ENCODE results near the gene HAUS2. TPM values are rescaled to one million over a fixed set of nuclear protein-coding genes. Genes with fewer than 3 reads are reported as not detected.
"Not testable (repeated sequence)": the region's sequence is repeated elsewhere in the genome, so short reads cannot be mapped to it uniquely, and the experiment has no call there.

Gene HAUS2
- total and polyA plus RNA-seq, 4 donors, result 7.3 to 21.9 (median 15.3) TPM

- WGBS, 2 donors, result 9 to 11% methylated on average over 4 of the region's 4 CpGs
- DNase-seq (no peak), ATAC-seq (ENCODE audit: low FRiP score) (no peak)
- no peak overlapping the region for H3K4me3 ChIP-seq (ENCODE audit: low read length in 2 of 2)
- no peaks in the 10 kb centered on the region for H3K36me3 ChIP-seq (ENCODE audit: control insufficient read depth in 1 of 2, insufficient read depth in 2 of 2, low read length in 1 of 2)
- peaks cover 5 to 17% of the 10 kb centered on the region in 2 donors for H3K4me1 ChIP-seq (ENCODE audit: control insufficient read depth in 1 of 2, insufficient read depth in 2 of 2, low read length in 2 of 2)
- intact Hi-C loops (cut with DNase I), result no loop called here
- no peaks in the 10 kb centered on the region for H3K9me3 ChIP-seq (ENCODE audit: control insufficient read depth, low read length)
- H3K27me3 ChIP-seq (ENCODE audit: control insufficient read depth in 1 of 2, insufficient read depth in 2 of 2, low read length in 1 of 2), result no peaks in the 10 kb centered on the region
- no peak overlapping the region for H3K27ac ChIP-seq (ENCODE audit: low read depth in 1 of 2, low read length in 2 of 2)
Observed at GRCh38 chr15:42595626-42596240, 47.1 kb downstream of the HAUS2 start.

GRCh38 chr15:42601316-42601715 lies 52.7 kb downstream of the HAUS2 start:
- DNase-seq; H3K27ac ChIP-seq (ENCODE audit: low read depth in 1 of 2, low read length in 2 of 2); H3K9me3 ChIP-seq (ENCODE audit: control insufficient read depth, low read length); intact Hi-C loops (cut with DNase I); H3K4me3 ChIP-seq (ENCODE audit: low read length in 2 of 2); H3K27me3 ChIP-seq (ENCODE audit: control insufficient read depth in 1 of 2, insufficient read depth in 2 of 2, low read length in 1 of 2); ATAC-seq (ENCODE audit: low FRiP score); H3K36me3 ChIP-seq (ENCODE audit: control insufficient read depth in 1 of 2, insufficient read depth in 2 of 2, low read length in 1 of 2): not testable (repeated sequence)
- WGBS, 2 donors, result 93 to 94% methylated on average over 23 to 30 of the region's 30 CpGs
- peaks cover 10 to 13% of the 10 kb centered on the region in 2 donors for H3K4me1 ChIP-seq (ENCODE audit: control insufficient read depth in 1 of 2, insufficient read depth in 2 of 2, low read length in 2 of 2)

- 90% methylated on average over 3 of the region's 3 CpGs for WGBS, 2 donors
- intact Hi-C loops (cut with DNase I), result no loop called here
- Histone ChIP-seq H3K27me3 (ENCODE audit: control insufficient read depth in 1 of 2, insufficient read depth in 2 of 2, low read length in 1 of 2) (peaks cover 0 to 1% of the 10 kb centered on the region in 2 donors), H3K4me1 (ENCODE audit: control insufficient read depth in 1 of 2, insufficient read depth in 2 of 2, low read length in 2 of 2) (peaks cover 10 to 11% of the 10 kb centered on the region in 2 donors), H3K9me3 (ENCODE audit: control insufficient read depth, low read length) (no peaks in the 10 kb centered on the region), H3K36me3 (ENCODE audit: control insufficient read depth in 1 of 2, insufficient read depth in 2 of 2, low read length in 1 of 2) (no peaks in the 10 kb centered on the region), H3K4me3 (ENCODE audit: low read length in 2 of 2) (no peak overlapping the region), H3K27ac (ENCODE audit: low read depth in 1 of 2, low read length in 2 of 2) (no peak overlapping the region)
- DNase-seq (no peak), ATAC-seq (ENCODE audit: low FRiP score) (no peak)
Observed at GRCh38 chr15:42602501-42602900, 53.9 kb downstream of the HAUS2 start.

- Histone ChIP-seq H3K4me3 (ENCODE audit: low read length in 2 of 2) (no peak overlapping the region), H3K27me3 (ENCODE audit: control insufficient read depth in 1 of 2, insufficient read depth in 2 of 2, low read length in 1 of 2) (peaks cover 0 to 1% of the 10 kb centered on the region in 2 donors), H3K4me1 (ENCODE audit: control insufficient read depth in 1 of 2, insufficient read depth in 2 of 2, low read length in 2 of 2) (peaks cover 10 to 11% of the 10 kb centered on the region in 2 donors), H3K27ac (ENCODE audit: low read depth in 1 of 2, low read length in 2 of 2) (no peak overlapping the region), H3K36me3 (ENCODE audit: control insufficient read depth in 1 of 2, insufficient read depth in 2 of 2, low read length in 1 of 2) (no peaks in the 10 kb centered on the region), H3K9me3 (ENCODE audit: control insufficient read depth, low read length) (no peaks in the 10 kb centered on the region)
- WGBS, 2 donors, result 80 to 82% methylated on average over 2 of the region's 2 CpGs
- intact Hi-C loops (cut with DNase I), result no loop called here
- ATAC-seq (ENCODE audit: low FRiP score) (no peak), DNase-seq (no peak)
Observed at GRCh38 chr15:42603978-42604377, 55.3 kb downstream of the HAUS2 start.

GRCh38 chr15:42604894-42605744 lies 56.5 kb downstream of the HAUS2 start:
- DNase-seq (no peak), ATAC-seq (ENCODE audit: low FRiP score) (no peak)
- peaks cover 0 to 1% of the 10 kb centered on the region in 2 donors for H3K27me3 ChIP-seq (ENCODE audit: control insufficient read depth in 1 of 2, insufficient read depth in 2 of 2, low read length in 1 of 2)
- H3K4me3 ChIP-seq (ENCODE audit: low read length in 2 of 2), result no peak overlapping the region
- H3K27ac ChIP-seq (ENCODE audit: low read depth in 1 of 2, low read length in 2 of 2), result peak overlapping the region; percentile 28 to 53
- H3K9me3 ChIP-seq (ENCODE audit: control insufficient read depth, low read length), result no peaks in the 10 kb centered on the region
- WGBS, 2 donors, result 66 to 69% methylated on average over 8 of the region's 8 CpGs
- peaks cover 6 to 7% of the 10 kb centered on the region in 2 donors for H3K4me1 ChIP-seq (ENCODE audit: control insufficient read depth in 1 of 2, insufficient read depth in 2 of 2, low read length in 2 of 2)
- intact Hi-C loops (cut with DNase I), result no loop called here
- no peaks in the 10 kb centered on the region for H3K36me3 ChIP-seq (ENCODE audit: control insufficient read depth in 1 of 2, insufficient read depth in 2 of 2, low read length in 1 of 2)

GRCh38 chr15:42605796-42606195 lies 57.2 kb downstream of the HAUS2 start:
- no peak for DNase-seq
- 85 to 92% methylated on average over 3 of the region's 3 CpGs for WGBS, 2 donors
- Histone ChIP-seq H3K9me3 (ENCODE audit: control insufficient read depth, low read length) (no peaks in the 10 kb centered on the region), H3K27me3 (ENCODE audit: control insufficient read depth in 1 of 2, insufficient read depth in 2 of 2, low read length in 1 of 2) (peaks cover 0 to 1% of the 10 kb centered on the region in 2 donors), H3K4me1 (ENCODE audit: control insufficient read depth in 1 of 2, insufficient read depth in 2 of 2, low read length in 2 of 2) (peaks cover 5 to 6% of the 10 kb centered on the region in 2 donors), H3K27ac (ENCODE audit: low read depth in 1 of 2, low read length in 2 of 2) (no peak overlapping the region), H3K36me3 (ENCODE audit: control insufficient read depth in 1 of 2, insufficient read depth in 2 of 2, low read length in 1 of 2) (no peaks in the 10 kb centered on the region), H3K4me3 (ENCODE audit: low read length in 2 of 2) (no peak overlapping the region)
- intact Hi-C loops (cut with DNase I), result no loop called here
- no peak for ATAC-seq (ENCODE audit: low FRiP score)

GRCh38 chr15:42608110-42608531 lies 59.5 kb downstream of the HAUS2 start:
- ATAC-seq (ENCODE audit: low FRiP score), result no peak
- Histone ChIP-seq H3K36me3 (ENCODE audit: control insufficient read depth in 1 of 2, insufficient read depth in 2 of 2, low read length in 1 of 2) (no peaks in the 10 kb centered on the region), H3K4me3 (ENCODE audit: low read length in 2 of 2) (no peak overlapping the region), H3K4me1 (ENCODE audit: control insufficient read depth in 1 of 2, insufficient read depth in 2 of 2, low read length in 2 of 2) (peaks cover 5 to 6% of the 10 kb centered on the region in 2 donors), H3K9me3 (ENCODE audit: control insufficient read depth, low read length) (no peaks in the 10 kb centered on the region), H3K27me3 (ENCODE audit: control insufficient read depth in 1 of 2, insufficient read depth in 2 of 2, low read length in 1 of 2) (peaks cover 0 to 1% of the 10 kb centered on the region in 2 donors), H3K27ac (ENCODE audit: low read depth in 1 of 2, low read length in 2 of 2) (no peak overlapping the region)
- 51 to 56% methylated on average over 4 of the region's 4 CpGs for WGBS, 2 donors
- intact Hi-C loops (cut with DNase I), result no loop called here
- no peak for DNase-seq

GRCh38 chr15:42608752-42609488 lies 60.3 kb downstream of the HAUS2 start:
- Histone ChIP-seq H3K27ac (ENCODE audit: low read depth in 1 of 2, low read length in 2 of 2) (no peak overlapping the region), H3K9me3 (ENCODE audit: control insufficient read depth, low read length) (no peaks in the 10 kb centered on the region), H3K36me3 (ENCODE audit: control insufficient read depth in 1 of 2, insufficient read depth in 2 of 2, low read length in 1 of 2) (no peaks in the 10 kb centered on the region), H3K27me3 (ENCODE audit: control insufficient read depth in 1 of 2, insufficient read depth in 2 of 2, low read length in 1 of 2) (peaks cover 0 to 1% of the 10 kb centered on the region in 2 donors), H3K4me3 (ENCODE audit: low read length in 2 of 2) (no peak overlapping the region), H3K4me1 (ENCODE audit: control insufficient read depth in 1 of 2, insufficient read depth in 2 of 2, low read length in 2 of 2) (peaks cover 5 to 6% of the 10 kb centered on the region in 2 donors)
- ATAC-seq (ENCODE audit: low FRiP score), result no peak
- intact Hi-C loops (cut with DNase I), result no loop called here
- DNase-seq, result no peak
- 65 to 73% methylated on average over 7 of the region's 7 CpGs for WGBS, 2 donors
